Measurements from ENCODE around the gene LRRC75B.

LRRC75B gene

DNA sequence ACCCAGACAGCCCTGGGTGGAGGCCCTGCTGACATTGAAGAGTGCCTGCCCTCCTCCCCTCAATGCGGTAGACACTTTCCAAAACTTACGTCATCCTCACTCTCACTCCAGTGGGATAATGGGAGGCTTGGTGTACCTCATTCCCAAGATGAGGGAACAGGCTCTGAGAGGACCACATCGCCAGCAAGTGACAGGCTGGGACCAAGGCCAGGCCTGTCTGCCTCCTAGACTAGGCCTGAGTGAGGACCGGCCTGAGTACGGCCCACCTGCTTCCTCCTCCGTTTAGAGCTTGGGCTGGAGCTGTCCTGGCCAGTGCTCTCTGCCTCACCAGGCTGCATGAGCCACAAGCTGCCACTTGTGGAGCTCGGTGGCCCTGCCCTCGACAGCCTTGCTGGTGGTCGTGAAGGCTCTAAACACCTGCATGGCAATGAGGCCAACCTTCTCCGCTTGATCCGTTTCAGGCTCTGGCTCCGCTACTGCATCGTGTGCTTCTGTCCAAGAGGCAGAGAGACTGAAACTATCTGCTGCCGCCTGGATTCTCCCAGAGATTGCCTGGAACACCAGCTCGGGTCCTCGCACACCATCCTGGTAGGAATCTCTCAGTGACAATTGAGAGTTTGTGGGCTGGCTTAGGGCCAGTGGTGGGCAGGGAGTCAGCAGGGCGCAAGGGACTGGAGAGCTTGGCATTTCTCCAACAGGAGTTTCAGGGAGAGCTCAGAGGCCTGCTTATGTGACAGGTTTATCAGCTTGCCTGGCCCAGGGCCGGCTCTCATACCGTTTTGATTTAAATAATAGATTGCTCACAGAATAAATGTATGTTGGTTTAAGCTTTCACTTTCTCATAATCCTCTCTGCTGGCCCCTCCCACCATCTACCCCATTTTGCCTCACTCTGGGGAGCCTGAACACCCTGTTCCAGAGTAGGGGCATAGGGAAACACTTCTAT is 9.4 kb downstream of the LRRC75B start:
- no peaks in the 10 kb centered on the region for H3K27me3 ChIP-seq (ENCODE audit: insufficient read depth, low read length, poor library complexity)
- WGBS (ENCODE audit: extremely low coverage, insufficient coverage, low lambda C conversion rate), result no CpG with 5 or more reads among the region's 19 CpGs
- H3K23ac ChIP-seq (ENCODE audit: low read length), result peak overlapping the region; percentile 91
- H3K79me2 ChIP-seq (ENCODE audit: control insufficient read depth, insufficient read depth, low read length), result no peaks in the 10 kb centered on the region
- DNase-seq, result no peak
- H2BK120ac ChIP-seq (ENCODE audit: low read depth, low read length), result no peak overlapping the region
- no peak overlapping the region for H3K4ac ChIP-seq (ENCODE audit: low read depth, low read length)
- H3K4me2 ChIP-seq (ENCODE audit: low read length), result no peak overlapping the region
- no peak overlapping the region for H3K18ac ChIP-seq (ENCODE audit: low read length)
- H3K4me1 ChIP-seq (ENCODE audit: control insufficient read depth, low read depth, low read length), result no peaks in the 10 kb centered on the region
- H2AK5ac ChIP-seq (ENCODE audit: low read length), result no peak overlapping the region
- H3K4me3 ChIP-seq (ENCODE audit: low read length), result no peak overlapping the region
- H3K36me3 ChIP-seq (ENCODE audit: control insufficient read depth, insufficient read depth, low read length), result no peaks in the 10 kb centered on the region
- H2BK15ac ChIP-seq (replicated peaks; ENCODE audit: low read depth), result no peak overlapping the region
- H3K79me1 ChIP-seq (ENCODE audit: low read length), result no peaks in the 10 kb centered on the region
- no peak overlapping the region for H4K5ac ChIP-seq (ENCODE audit: low read length)
- H3K9ac ChIP-seq (ENCODE audit: low read length), result no peak overlapping the region
- H4K8ac ChIP-seq (ENCODE audit: low read depth, low read length), result no peak overlapping the region
- H3K27ac ChIP-seq (ENCODE audit: low read depth, low read length), result no peak overlapping the region
- H2BK5ac ChIP-seq (ENCODE audit: low read length), result no peak overlapping the region
- H3K56ac ChIP-seq (ENCODE audit: low read length), result no peak overlapping the region

GRCh38 chr22:24582056-24582814 is 10.6 kb downstream of the LRRC75B start:
- WGBS (ENCODE audit: extremely low coverage, insufficient coverage, low lambda C conversion rate), result no CpG with 5 or more reads among the region's 12 CpGs

DNA sequence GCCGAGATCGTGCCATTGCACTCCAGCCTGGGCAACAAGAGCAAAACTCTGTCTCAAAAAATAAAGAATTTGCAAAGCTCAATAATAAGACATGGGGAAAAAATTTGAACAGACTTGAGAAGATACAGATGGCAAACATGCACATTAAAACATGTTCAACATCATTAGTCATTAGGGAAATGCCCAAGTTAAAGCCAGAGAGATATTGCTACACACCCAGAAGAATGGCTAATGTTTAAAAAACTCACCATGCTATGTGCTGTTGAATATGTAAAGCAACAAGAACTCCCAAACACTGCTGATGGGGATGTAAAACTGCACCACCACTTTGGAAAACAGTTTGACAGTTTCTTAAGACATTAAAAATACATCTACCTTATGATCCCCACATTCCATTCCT is 12.6 kb downstream of the LRRC75B start:
- WGBS (ENCODE audit: extremely low coverage, insufficient coverage, low lambda C conversion rate), result no CpG with 5 or more reads among the region's 2 CpGs
- Histone ChIP-seq H3K9ac (ENCODE audit: low read length) (no peak overlapping the region), H3K79me1 (ENCODE audit: low read length) (no peaks in the 10 kb centered on the region), H3K56ac (ENCODE audit: low read length) (no peak overlapping the region), H3K4me1 (ENCODE audit: control insufficient read depth, low read depth, low read length) (no peaks in the 10 kb centered on the region), H3K27ac (ENCODE audit: low read depth, low read length) (no peak overlapping the region), H3K4me2 (ENCODE audit: low read length) (no peak overlapping the region), H3K79me2 (ENCODE audit: control insufficient read depth, insufficient read depth, low read length) (no peaks in the 10 kb centered on the region), H2AK5ac (ENCODE audit: low read length) (no peak overlapping the region), H2BK5ac (ENCODE audit: low read length) (no peak overlapping the region), H4K8ac (ENCODE audit: low read depth, low read length) (no peak overlapping the region), H3K4me3 (ENCODE audit: low read length) (no peak overlapping the region), H2BK15ac (replicated peaks; ENCODE audit: low read depth) (no peak overlapping the region), H3K36me3 (ENCODE audit: control insufficient read depth, insufficient read depth, low read length) (no peaks in the 10 kb centered on the region), H3K27me3 (ENCODE audit: insufficient read depth, low read length, poor library complexity) (no peaks in the 10 kb centered on the region), H4K5ac (ENCODE audit: low read length) (no peak overlapping the region), H2BK120ac (ENCODE audit: low read depth, low read length) (no peak overlapping the region), H3K23ac (ENCODE audit: low read length) (no peak overlapping the region), H3K4ac (ENCODE audit: low read depth, low read length) (no peak overlapping the region), H3K18ac (ENCODE audit: low read length) (no peak overlapping the region)
- no peak for DNase-seq

More at GRCh38 chr22:24582056-24582814, 10.6 kb downstream of the LRRC75B start:
- no peak overlapping the region for H3K18ac ChIP-seq (ENCODE audit: low read length)
- H3K36me3 ChIP-seq (ENCODE audit: control insufficient read depth, insufficient read depth, low read length), result no peaks in the 10 kb centered on the region
- no peak overlapping the region for H2BK120ac ChIP-seq (ENCODE audit: low read depth, low read length)
- no peak overlapping the region for H3K56ac ChIP-seq (ENCODE audit: low read length)
- no peak overlapping the region for H4K5ac ChIP-seq (ENCODE audit: low read length)
- H3K79me2 ChIP-seq (ENCODE audit: control insufficient read depth, insufficient read depth, low read length), result no peaks in the 10 kb centered on the region
- H3K4me3 ChIP-seq (ENCODE audit: low read length), result no peak overlapping the region
- no peaks in the 10 kb centered on the region for H3K4me1 ChIP-seq (ENCODE audit: control insufficient read depth, low read depth, low read length)
- H3K23ac ChIP-seq (ENCODE audit: low read length), result no peak overlapping the region
- no peak overlapping the region for H3K27ac ChIP-seq (ENCODE audit: low read depth, low read length)
- H3K4me2 ChIP-seq (ENCODE audit: low read length), result no peak overlapping the region
- no peak overlapping the region for H2AK5ac ChIP-seq (ENCODE audit: low read length)
- no peak overlapping the region for H2BK5ac ChIP-seq (ENCODE audit: low read length)
- no peak for DNase-seq
- H3K9ac ChIP-seq (ENCODE audit: low read length), result no peak overlapping the region
- H3K27me3 ChIP-seq (ENCODE audit: insufficient read depth, low read length, poor library complexity), result no peaks in the 10 kb centered on the region
- H2BK15ac ChIP-seq (replicated peaks; ENCODE audit: low read depth), result no peak overlapping the region
- H4K8ac ChIP-seq (ENCODE audit: low read depth, low read length), result no peak overlapping the region
- H3K79me1 ChIP-seq (ENCODE audit: low read length), result no peaks in the 10 kb centered on the region
- no peak overlapping the region for H3K4ac ChIP-seq (ENCODE audit: low read depth, low read length)

DNA sequence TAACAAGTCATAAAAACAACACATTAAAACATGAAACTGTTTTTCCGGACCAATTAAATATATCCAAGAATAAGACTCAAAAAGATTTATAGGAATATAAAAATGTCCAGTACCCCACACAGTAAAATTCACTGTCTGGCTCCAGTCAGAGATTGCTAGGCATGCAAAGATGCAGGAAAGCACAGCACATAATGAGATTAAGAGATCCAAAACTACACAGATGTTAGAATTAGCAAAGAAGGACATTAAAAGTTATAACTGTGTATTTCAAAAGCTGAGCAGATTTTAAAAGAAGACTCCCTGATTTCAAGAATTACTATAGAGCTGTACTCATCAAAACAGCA is 13.6 kb downstream of the LRRC75B start:
- Histone ChIP-seq H3K4me2 (ENCODE audit: low read length) (no peak overlapping the region), H3K79me1 (ENCODE audit: low read length) (no peaks in the 10 kb centered on the region), H2BK15ac (replicated peaks; ENCODE audit: low read depth) (no peak overlapping the region), H3K23ac (ENCODE audit: low read length) (no peak overlapping the region), H3K18ac (ENCODE audit: low read length) (no peak overlapping the region), H3K4me3 (ENCODE audit: low read length) (no peak overlapping the region), H3K79me2 (ENCODE audit: control insufficient read depth, insufficient read depth, low read length) (no peaks in the 10 kb centered on the region), H4K5ac (ENCODE audit: low read length) (no peak overlapping the region), H2AK5ac (ENCODE audit: low read length) (no peak overlapping the region), H3K27ac (ENCODE audit: low read depth, low read length) (no peak overlapping the region), H3K36me3 (ENCODE audit: control insufficient read depth, insufficient read depth, low read length) (no peaks in the 10 kb centered on the region), H2BK120ac (ENCODE audit: low read depth, low read length) (no peak overlapping the region), H2BK5ac (ENCODE audit: low read length) (no peak overlapping the region), H3K9ac (ENCODE audit: low read length) (no peak overlapping the region), H3K4ac (ENCODE audit: low read depth, low read length) (no peak overlapping the region), H3K4me1 (ENCODE audit: control insufficient read depth, low read depth, low read length) (no peaks in the 10 kb centered on the region), H3K27me3 (ENCODE audit: insufficient read depth, low read length, poor library complexity) (no peaks in the 10 kb centered on the region), H3K56ac (ENCODE audit: low read length) (no peak overlapping the region), H4K8ac (ENCODE audit: low read depth, low read length) (no peak overlapping the region)
- DNase-seq, result no peak
- WGBS (ENCODE audit: extremely low coverage, insufficient coverage, low lambda C conversion rate), result no CpG with 5 or more reads among the region's 1 CpG

DNA sequence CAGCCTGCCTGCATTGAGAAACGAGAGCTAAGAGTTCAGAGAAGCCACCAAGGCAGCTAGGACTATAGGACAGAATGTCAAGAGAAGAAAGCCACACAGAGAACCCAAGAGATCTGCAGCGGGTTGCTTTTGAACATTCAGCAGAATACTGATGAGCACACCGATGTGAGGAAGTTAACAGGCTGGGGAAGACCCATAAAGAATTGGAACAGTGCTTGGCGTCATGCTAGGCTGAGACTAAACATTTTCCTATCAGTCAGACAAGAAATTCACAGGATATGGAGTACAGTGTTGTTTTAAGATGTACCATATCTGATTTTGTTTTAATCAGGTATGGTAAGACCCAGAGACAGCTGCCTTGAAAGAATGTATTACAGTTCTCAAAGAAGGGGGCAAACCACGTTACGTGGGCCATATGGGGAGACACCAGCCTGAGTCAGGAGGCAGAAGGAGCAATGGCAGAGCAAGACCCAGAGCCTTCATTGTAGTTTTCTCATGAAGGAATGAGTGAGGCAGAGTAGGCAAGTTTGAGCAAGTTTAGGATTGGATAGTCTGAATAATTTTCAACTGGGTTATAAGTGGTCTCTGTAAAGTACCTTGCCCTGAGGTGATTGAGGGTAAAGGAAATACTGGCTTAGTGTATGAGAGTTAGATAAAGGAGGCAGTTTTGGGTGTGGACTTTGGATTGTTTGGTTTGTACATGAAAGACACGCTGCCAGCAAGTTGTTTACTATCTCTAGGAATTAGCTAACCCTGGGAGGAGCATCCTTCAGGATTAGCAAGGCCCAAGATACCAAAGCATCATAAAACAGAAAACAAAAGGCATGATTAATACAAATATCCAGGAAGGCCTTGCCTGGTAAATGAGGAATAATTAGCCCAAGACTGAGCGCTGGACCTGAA is 14.3 kb downstream of the LRRC75B start:
- Histone ChIP-seq H3K18ac (ENCODE audit: low read length) (no peak overlapping the region), H2AK5ac (ENCODE audit: low read length) (no peak overlapping the region), H3K27ac (ENCODE audit: low read depth, low read length) (no peak overlapping the region), H2BK15ac (replicated peaks; ENCODE audit: low read depth) (no peak overlapping the region), H4K8ac (ENCODE audit: low read depth, low read length) (no peak overlapping the region), H3K9ac (ENCODE audit: low read length) (no peak overlapping the region), H3K56ac (ENCODE audit: low read length) (no peak overlapping the region), H3K4me1 (ENCODE audit: control insufficient read depth, low read depth, low read length) (no peaks in the 10 kb centered on the region), H3K23ac (ENCODE audit: low read length) (no peak overlapping the region), H3K79me2 (ENCODE audit: control insufficient read depth, insufficient read depth, low read length) (no peaks in the 10 kb centered on the region), H3K4me2 (ENCODE audit: low read length) (no peak overlapping the region), H4K5ac (ENCODE audit: low read length) (no peak overlapping the region), H3K4ac (ENCODE audit: low read depth, low read length) (no peak overlapping the region), H3K27me3 (ENCODE audit: insufficient read depth, low read length, poor library complexity) (no peaks in the 10 kb centered on the region), H3K4me3 (ENCODE audit: low read length) (no peak overlapping the region), H3K79me1 (ENCODE audit: low read length) (no peaks in the 10 kb centered on the region), H3K36me3 (ENCODE audit: control insufficient read depth, insufficient read depth, low read length) (peaks cover under 1% of the 10 kb centered on the region), H2BK120ac (ENCODE audit: low read depth, low read length) (no peak overlapping the region), H2BK5ac (ENCODE audit: low read length) (no peak overlapping the region)
- WGBS (ENCODE audit: extremely low coverage, insufficient coverage, low lambda C conversion rate), result no CpG with 5 or more reads among the region's 8 CpGs
- no peak for DNase-seq
